PC-3 (cell line): ENCODE measurements around the gene MARK4. TPM values are rescaled to one million over a fixed set of nuclear protein-coding genes. Genes with fewer than 3 reads are reported as not detected.

ENCODE experiments used
- ATAC-seq: fragments of 200-7000 bp; cut with Tn5 transposase; 2 replicates; pipeline ENCODE4 v1.9.1; 2020; ENCODE audit warnings: mild to moderate bottlenecking, moderate library complexity
- BruUV-seq: library from RNA; stranded (reverse); fragments of 400-500 nt; replicated peaks from 2 replicates; lab custom pipeline; 2021; lab: Mats Ljungman, UMichigan
- CTCF ChIA-PET: fragments of 300-600 bp; sonication (Branson Sonifier 250); formaldehyde crosslinking; loops from one replicate; lab custom pipeline; 2022; ENCODE audit warnings: antibody characterized with exemption; lab: Charles Lee
- POLR2A ChIA-PET: fragments of 300-600 bp; sonication (Branson Sonifier 250); formaldehyde crosslinking; loops from one replicate; lab custom pipeline; 2022; ENCODE audit warnings: antibody characterized with exemption; ENCODE audit not compliant: unreplicated experiment; lab: Charles Lee
- DNase-seq: peaks from one replicate; pipeline ENCODE4 v3.0.0-alpha.2; 2015
- H2AFZ ChIP-seq: fragments of 300-600 bp; sonication (generic); 2 replicates; pipeline ENCODE4 v1.6.0; 2016; ENCODE audit warnings: antibody characterized with exemption, low read length
- H3F3A ChIP-seq: fragments of 300-600 bp; sonication (generic); one replicate; pipeline ENCODE4 v1.6.0; 2017; ENCODE audit warnings: antibody characterized with exemption, low read length, control low read depth, mild to moderate bottlenecking; ENCODE audit not compliant: unreplicated experiment
- H3K27ac ChIP-seq: fragments of 300-600 bp; sonication (generic); 2 replicates; pipeline ENCODE4 v1.5.1; 2016; ENCODE audit warnings: mild to moderate bottlenecking, low read length
- H3K27me3 ChIP-seq: fragments of 300-600 bp; sonication (generic); 2 replicates; pipeline ENCODE4 v1.6.1; 2016; ENCODE audit warnings: low read length, mixed read lengths
- H3K36me3 ChIP-seq: fragments of 300-600 bp; sonication (generic); 2 replicates; pipeline ENCODE4 v1.6.1; 2016; ENCODE audit warnings: low read depth, mixed run types, low read length, mixed read lengths
- H3K4me1 ChIP-seq: fragments of 300-600 bp; sonication (generic); 2 replicates; pipeline ENCODE4 v1.5.1; 2016; ENCODE audit warnings: low read length; ENCODE audit not compliant: insufficient read depth
- H3K4me2 ChIP-seq: fragments of 300-600 bp; sonication (generic); 2 replicates; pipeline ENCODE4 v1.6.0; 2016; ENCODE audit warnings: low read length
- H3K4me3 ChIP-seq: fragments of 300-600 bp; sonication (generic); 2 replicates; pipeline ENCODE4 v1.5.1; 2016; ENCODE audit warnings: mild to moderate bottlenecking, low read length, mixed read lengths
- H3K79me2 ChIP-seq: fragments of 300-600 bp; sonication (generic); 2 replicates; pipeline ENCODE4 v1.6.1; 2017; ENCODE audit warnings: low read length, mixed read lengths
- H3K9ac ChIP-seq: fragments of 300-600 bp; sonication (generic); 2 replicates; pipeline ENCODE4 v1.6.0; 2016; ENCODE audit warnings: mild to moderate bottlenecking, low read length
- H3K9me2 ChIP-seq: fragments of 300-600 bp; sonication (generic); replicated peaks from 2 replicates; pipeline ENCODE4 v1.6.1; 2016; ENCODE audit warnings: mixed run types, low read length, mixed read lengths
- H3K9me3 ChIP-seq: fragments of 300-600 bp; sonication (generic); 2 replicates; pipeline ENCODE4 v1.6.1; 2016; ENCODE audit warnings: low read length, mixed read lengths
- H4K20me1 ChIP-seq: fragments of 300-600 bp; sonication (generic); 2 replicates; pipeline ENCODE4 v1.6.1; 2016; ENCODE audit warnings: low read length, mixed read lengths
- EZH2 ChIP-seq: fragments of 300-600 bp; sonication (generic); IDR thresholded peaks from one replicate; pipeline ENCODE4 v1.6.1; 2017; ENCODE audit warnings: antibody characterized with exemption, mild to moderate bottlenecking, low read length; ENCODE audit not compliant: unreplicated experiment
- EZH2phosphoT487 ChIP-seq: fragments of 300-600 bp; sonication (generic); IDR thresholded peaks from 2 replicates; pipeline ENCODE4 v1.6.1; 2018; ENCODE audit warnings: mild to moderate bottlenecking, antibody characterized with exemption, low read length, borderline replicate concordance
- intact Hi-C: fragments of 100-400 bp; cut with micrococcal nuclease; formaldehyde crosslinking; loops from 2 replicates; pipeline ENCODE4 v1.9.0; 2023
- total RNA-seq: library from RNA; depleted of rRNA; stranded (reverse); fragments of >200 nt; gene quantifications from 2 replicates; pipeline ENCODE4 v1.2.3, GENCODE V29; 2014
- TF ChIP-seq, protein P1 (sequence below): fragments of 300-600 bp; sonication (generic); conservative IDR thresholded peaks from 2 replicates; pipeline ENCODE4 v1.5.1; 2017; ENCODE audit warnings: antibody characterized with exemption, low read depth, mild to moderate bottlenecking, low read length

MARK4 gene
- total RNA-seq, 1 experiment from 2014 or later: 12.1 TPM

DNA sequence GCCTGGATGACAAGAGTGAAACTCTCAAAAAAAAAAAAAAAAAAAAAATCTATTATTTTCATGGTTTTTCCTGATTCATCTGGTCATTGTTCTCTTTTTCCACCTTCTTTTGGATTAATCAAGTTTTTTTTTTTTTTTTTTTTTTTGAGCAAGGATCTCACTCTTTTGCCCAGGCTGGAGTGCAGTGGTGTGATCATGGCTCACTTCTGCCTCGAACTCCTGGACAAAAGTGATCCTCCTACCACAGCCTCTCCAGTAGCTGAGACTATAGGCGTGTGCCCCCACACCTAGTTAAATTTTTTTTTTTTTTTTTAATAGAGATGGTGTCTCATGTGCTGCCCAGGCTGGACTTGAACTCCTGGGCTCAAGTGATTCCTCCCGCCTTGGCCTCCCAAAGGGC is 44.7 kb upstream of the MARK4 start:
- CTCF ChIA-PET: no interaction called here
- no peaks in the 10 kb centered on the region for H3K27me3 ChIP-seq
- H3K9ac ChIP-seq: no peak overlapping the region
- no peak overlapping the region for H2AFZ ChIP-seq
- intact Hi-C loops: no loop called here
- no peaks in the 10 kb centered on the region for H3K4me1 ChIP-seq
- DNase-seq (no peak), ATAC-seq (no peak)
- no peaks in the 10 kb centered on the region for H3K9me3 ChIP-seq
- H3K9me2 ChIP-seq: no peaks in the 10 kb centered on the region
- H4K20me1 ChIP-seq: no peaks in the 10 kb centered on the region
- no peak overlapping the region for H3K27ac ChIP-seq
- no peaks in the 10 kb centered on the region for H3F3A ChIP-seq
- no peaks in the 10 kb centered on the region for H3K36me3 ChIP-seq
- BruUV-seq: no TSS peak
- TF ChIP-seq, protein P1, sequence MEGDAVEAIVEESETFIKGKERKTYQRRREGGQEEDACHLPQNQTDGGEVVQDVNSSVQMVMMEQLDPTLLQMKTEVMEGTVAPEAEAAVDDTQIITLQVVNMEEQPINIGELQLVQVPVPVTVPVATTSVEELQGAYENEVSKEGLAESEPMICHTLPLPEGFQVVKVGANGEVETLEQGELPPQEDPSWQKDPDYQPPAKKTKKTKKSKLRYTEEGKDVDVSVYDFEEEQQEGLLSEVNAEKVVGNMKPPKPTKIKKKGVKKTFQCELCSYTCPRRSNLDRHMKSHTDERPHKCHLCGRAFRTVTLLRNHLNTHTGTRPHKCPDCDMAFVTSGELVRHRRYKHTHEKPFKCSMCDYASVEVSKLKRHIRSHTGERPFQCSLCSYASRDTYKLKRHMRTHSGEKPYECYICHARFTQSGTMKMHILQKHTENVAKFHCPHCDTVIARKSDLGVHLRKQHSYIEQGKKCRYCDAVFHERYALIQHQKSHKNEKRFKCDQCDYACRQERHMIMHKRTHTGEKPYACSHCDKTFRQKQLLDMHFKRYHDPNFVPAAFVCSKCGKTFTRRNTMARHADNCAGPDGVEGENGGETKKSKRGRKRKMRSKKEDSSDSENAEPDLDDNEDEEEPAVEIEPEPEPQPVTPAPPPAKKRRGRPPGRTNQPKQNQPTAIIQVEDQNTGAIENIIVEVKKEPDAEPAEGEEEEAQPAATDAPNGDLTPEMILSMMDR: no peak
- TF ChIP-seq EZH2 (no peak), EZH2phosphoT487 (no peak)
- POLR2A ChIA-PET: no interaction called here
- H3K4me2 ChIP-seq: no peak overlapping the region
- no peak overlapping the region for H3K4me3 ChIP-seq
- H3K79me2 ChIP-seq: no peaks in the 10 kb centered on the region

DNA sequence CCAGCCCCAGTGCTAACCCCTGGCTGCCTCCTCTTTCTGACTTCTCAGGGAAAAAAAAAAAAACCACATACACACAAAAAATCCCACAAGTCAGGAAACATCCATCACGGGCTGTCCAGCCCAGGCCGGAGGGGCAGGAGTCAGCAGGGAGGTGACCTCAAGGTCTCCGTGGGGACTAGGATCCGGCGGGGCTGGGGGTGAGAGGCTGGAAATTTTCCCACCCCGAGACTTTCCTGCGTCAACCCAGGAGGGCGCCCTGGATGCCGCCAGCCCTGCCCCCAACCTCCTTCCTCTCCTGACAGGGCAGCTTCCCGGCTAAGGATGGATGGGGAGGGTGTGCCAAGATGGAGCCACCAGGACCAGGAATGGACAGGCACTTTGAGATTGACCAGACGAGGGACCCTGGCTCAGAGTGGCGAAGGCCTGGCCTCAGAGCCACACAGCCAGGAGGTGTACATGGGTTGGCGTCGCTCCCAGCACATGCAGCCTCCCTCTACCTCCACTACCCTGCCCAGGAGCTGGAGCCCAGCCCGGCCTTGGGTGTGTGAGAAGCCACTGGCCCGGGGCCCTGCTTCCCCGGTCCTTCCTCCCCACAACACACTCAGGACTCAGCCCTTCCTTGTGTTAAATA is 39.2 kb upstream of the MARK4 start:
- H3K9ac ChIP-seq: no peak overlapping the region
- no peak overlapping the region for H3K27ac ChIP-seq
- CTCF ChIA-PET: no interaction called here
- no TSS peak for BruUV-seq
- H3K9me3 ChIP-seq: no peaks in the 10 kb centered on the region
- ATAC-seq: no peak
- no peak overlapping the region for H3K4me2 ChIP-seq
- POLR2A ChIA-PET: no interaction called here
- no peak overlapping the region for H2AFZ ChIP-seq
- no peaks in the 10 kb centered on the region for H3K36me3 ChIP-seq
- intact Hi-C loops: no loop called here
- TF ChIP-seq EZH2 (no peak), EZH2phosphoT487 (no peak)
- TF ChIP-seq, protein P1: no peak
- 0 out of 2 replicates have a peak, but pooled peaks cover 3% of the 10 kb centered on the region for H3K27me3 ChIP-seq
- H3K9me2 ChIP-seq: no peaks in the 10 kb centered on the region
- no peaks in the 10 kb centered on the region for H3F3A ChIP-seq
- H4K20me1 ChIP-seq: no peaks in the 10 kb centered on the region
- no peaks in the 10 kb centered on the region for H3K4me1 ChIP-seq
- H3K79me2 ChIP-seq: no peaks in the 10 kb centered on the region
- no peak for DNase-seq
- no peak overlapping the region for H3K4me3 ChIP-seq

DNA sequence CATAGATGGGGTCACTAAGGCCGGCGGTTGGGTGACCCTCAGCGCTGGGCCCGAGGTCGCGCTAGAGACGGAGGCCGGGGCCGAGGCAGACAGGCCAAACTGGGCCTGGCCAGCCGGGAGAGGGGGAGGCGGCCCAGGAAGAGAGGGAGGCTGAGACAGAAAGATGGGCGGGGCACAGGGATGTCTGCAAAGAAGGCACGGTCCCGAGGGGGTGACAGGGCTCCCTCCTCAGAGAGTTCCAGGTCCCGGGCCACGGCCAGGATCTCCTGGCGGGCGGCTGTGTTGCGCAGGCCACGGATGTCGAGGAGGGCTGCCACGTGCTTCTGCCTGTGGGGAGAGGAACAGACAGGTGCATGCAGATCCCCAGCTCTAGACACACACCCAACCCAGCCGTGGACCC is 38.0 kb upstream of the MARK4 start:
- H3K36me3 ChIP-seq: no peaks in the 10 kb centered on the region
- no peak overlapping the region for H2AFZ ChIP-seq
- no peak overlapping the region for H3K9ac ChIP-seq
- H4K20me1 ChIP-seq: no peaks in the 10 kb centered on the region
- H3K27me3 ChIP-seq: 0 out of 2 replicates have a peak, but pooled peaks cover 12% of the 10 kb centered on the region
- H3F3A ChIP-seq: no peaks in the 10 kb centered on the region
- ATAC-seq: no peak
- H3K79me2 ChIP-seq: no peaks in the 10 kb centered on the region
- H3K9me3 ChIP-seq: no peaks in the 10 kb centered on the region
- H3K4me1 ChIP-seq: no peaks in the 10 kb centered on the region
- intact Hi-C loops: no loop called here
- ChIA-PET POLR2A (no interaction called here), CTCF (no interaction called here)
- no peaks in the 10 kb centered on the region for H3K9me2 ChIP-seq
- no peak for TF ChIP-seq EZH2phosphoT487
- no peak for TF ChIP-seq EZH2
- TF ChIP-seq, protein P1: no peak
- no peak overlapping the region for H3K4me2 ChIP-seq
- no TSS peak for BruUV-seq
- no peak for DNase-seq
- no peak overlapping the region for H3K27ac ChIP-seq
- H3K4me3 ChIP-seq: no peak overlapping the region
